HG02981 (cell line): ENCODE results near the gene PHACTR4.
"Not testable (repeated sequence)": the region's sequence is repeated elsewhere in the genome, so short reads cannot be mapped to it uniquely, and the experiment has no call there.

Source experiments
- ATAC-seq: cut with Tn5 transposase; IDR thresholded peaks from one replicate; pipeline ENCODE4 v1.9.1; 2021; ENCODE audit warnings: mild to moderate bottlenecking, moderate library complexity; ENCODE audit not compliant: unreplicated experiment

The PHACTR4 gene

DNA sequence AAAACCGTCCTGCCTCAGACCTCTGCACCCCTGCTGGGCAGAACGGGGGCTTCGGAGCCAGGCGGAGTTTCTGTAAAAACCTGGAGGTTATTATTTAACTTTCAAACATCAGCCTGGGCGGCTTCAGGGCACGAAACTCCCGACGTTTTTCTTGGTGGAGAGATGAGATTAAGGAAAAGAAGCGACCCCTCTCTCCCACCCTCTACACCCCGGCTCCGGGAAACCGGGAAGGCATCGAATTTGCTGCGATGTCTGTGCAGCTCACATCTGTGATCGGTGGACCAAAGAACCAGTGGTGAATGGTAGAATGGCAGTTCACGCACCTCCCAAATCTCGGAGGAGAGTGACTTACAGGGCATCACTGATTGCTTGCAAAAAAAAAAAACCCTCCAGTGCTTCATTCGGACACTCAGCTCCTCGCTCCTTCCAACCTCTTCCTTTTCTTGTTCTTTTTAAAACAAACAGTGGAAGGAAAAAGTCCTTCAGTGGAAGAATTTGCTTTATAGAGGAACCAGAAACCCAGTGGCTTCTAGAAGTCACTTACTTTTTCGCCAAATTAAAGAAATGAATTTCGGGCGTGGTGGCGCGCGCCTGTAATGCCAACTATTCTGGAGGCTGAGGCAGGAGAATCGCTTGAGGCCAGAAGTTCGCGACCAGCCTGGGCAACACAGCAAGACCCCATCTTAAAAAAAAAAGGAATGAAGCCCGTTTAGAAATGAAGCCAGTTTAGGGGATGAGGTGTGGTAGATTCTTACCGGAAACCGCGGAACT is 884 bp downstream of the PHACTR4 start:
- peak; percentile 22 for ATAC-seq

DNA sequence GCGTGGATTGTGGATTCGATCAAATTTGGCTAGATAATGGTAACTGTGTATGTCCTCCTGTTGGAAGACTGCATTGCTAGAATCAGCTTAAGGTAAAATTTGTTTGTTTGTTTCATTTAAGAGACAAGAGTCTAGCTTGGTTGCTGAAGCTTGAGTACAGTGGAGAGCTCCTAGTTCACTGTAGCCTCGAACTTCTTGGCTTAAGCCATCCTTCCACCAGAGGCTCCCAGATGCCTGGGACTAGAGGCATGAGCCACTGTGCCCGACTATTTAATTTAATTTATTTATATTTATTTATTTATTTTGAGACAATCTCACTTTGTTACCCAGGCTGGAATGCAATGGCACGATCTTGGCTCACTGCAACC is 1.5 kb downstream of the PHACTR4 start:
- ATAC-seq: no peak

DNA sequence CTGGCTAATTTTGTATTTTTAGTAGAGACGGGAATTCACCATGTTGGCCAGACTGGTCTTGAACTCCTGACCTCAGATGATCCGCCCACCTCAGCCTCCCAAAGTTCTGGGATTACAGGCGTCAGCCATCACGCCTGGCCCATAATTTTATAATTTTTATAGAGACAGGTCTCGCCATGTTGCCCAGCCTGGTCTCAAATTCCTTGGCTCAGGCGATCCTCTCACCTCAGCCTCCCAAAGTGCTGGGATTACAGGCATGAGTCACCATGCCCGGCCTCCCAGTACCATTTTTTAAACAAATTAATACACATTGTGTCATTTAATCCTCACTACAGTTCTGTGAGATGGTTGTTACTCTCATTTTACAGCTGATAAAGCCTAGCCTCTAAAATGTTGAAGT is 3.9 kb downstream of the PHACTR4 start:
- ATAC-seq: not testable (repeated sequence)

DNA sequence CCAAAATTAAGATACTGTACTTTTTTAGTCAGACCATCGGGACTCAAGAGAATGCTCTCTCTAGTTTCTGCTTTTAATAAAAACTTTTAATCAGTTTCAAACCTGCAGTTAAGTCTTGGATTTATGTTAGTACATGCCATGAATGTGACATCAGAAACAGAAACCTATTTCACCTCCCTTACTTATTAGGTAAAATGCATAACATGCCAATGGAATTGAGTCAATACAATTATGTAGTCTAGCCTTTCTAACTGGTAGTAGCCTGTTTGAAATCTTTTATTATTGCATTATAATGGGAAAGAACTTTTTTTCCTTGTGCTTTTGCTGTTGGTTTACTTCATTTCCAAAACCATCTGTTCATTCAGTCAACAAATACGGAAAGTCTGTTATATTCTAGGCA is 4.8 kb downstream of the PHACTR4 start:
- no peak for ATAC-seq

DNA sequence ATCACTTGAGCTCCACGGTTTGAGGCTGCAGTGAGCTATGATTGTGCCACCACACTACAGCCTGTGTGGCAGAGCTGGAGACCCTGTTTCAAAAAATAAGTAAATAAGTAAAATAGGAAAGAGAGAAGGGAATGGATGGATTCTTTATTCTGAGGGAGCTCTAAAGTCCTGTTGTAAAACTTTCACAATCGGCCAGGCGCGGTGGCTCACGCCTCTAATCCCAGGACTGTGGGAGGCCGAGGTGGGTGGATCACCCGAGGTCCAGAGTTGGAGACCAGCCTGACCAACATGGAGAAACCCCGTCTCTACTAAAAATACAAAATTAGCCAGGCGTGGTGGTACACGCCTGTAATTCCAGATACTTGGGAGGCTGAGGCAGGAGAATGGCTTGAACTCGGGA is 6.1 kb downstream of the PHACTR4 start:
- ATAC-seq: not testable (repeated sequence)

DNA sequence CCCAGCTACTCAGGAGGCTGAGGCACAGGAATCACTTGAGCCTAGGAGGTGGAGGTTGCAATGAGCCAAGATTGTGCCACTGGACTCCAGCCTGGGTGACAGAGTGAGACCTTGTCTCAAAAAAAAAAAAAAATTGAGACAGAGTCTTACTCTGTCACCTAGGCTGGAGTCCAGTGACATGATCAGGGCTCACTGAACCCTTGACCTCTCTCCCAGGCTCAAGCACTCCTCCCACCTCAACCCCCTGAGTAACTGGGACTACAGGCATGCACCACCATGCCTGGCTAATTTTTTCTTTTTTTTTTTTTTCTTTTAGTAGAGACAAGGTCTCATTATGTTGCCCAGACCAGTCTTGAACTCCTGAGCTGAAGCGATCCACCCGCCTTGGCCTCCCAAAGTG is 6.7 kb downstream of the PHACTR4 start:
- ATAC-seq: not testable (repeated sequence)

DNA sequence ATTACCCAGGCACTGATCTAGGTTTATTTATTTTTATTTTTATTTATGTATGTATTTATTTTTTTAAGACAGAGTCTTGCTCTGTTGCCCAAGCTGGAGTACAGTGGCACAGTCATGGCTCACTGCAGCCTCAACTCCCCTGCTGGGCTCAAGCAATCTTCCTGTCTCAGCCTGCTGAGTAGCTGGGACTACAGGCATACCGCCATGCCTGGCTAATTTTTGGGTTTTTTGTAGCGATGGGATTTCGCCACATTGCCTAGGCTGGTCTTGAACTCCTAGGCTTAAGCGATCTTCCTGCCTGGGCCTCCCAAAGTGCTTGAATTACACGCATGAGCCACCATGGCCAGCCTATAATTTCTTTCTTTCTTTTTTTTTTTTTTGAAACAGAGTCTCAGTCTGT is 9.4 kb downstream of the PHACTR4 start:
- ATAC-seq: no peak

DNA sequence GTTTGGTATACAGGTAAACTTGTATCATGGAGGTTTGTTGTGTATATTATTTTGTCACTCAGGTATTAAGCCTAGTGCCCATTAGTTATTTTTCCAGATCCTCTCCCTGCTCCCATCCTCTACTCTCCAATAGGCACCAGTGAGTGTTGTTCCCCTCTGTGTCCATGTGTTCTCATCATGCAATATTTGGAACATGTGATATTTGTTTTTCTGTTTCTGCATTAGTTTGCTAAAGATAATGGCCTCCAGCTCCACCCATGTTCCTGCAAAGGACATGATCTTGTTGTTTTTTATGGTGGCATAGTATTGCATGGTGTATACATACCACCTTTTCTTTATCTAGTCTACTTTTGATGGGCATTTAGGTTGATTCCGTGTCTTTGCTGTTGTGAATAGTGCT is 10.9 kb downstream of the PHACTR4 start:
- no peak for ATAC-seq

DNA sequence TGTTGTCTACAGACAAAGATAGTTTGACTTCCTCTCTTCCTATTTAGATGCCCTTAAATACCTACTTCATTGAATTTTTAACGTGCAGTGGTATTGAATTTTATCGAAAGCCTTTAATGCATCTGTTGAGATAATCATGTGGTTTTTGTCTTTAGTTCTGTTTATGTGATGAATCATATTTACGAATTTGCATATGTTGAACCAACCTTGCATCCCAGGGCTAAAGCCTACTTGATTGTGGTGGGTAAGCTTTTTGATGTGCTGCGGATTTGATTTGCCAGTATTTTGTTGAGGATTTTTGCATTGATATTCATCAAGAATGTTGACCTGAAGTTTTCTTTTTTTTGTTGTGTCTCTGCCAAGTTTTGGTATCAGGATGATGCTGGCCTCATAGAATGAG is 14.2 kb downstream of the PHACTR4 start:
- ATAC-seq: not testable (repeated sequence)

DNA sequence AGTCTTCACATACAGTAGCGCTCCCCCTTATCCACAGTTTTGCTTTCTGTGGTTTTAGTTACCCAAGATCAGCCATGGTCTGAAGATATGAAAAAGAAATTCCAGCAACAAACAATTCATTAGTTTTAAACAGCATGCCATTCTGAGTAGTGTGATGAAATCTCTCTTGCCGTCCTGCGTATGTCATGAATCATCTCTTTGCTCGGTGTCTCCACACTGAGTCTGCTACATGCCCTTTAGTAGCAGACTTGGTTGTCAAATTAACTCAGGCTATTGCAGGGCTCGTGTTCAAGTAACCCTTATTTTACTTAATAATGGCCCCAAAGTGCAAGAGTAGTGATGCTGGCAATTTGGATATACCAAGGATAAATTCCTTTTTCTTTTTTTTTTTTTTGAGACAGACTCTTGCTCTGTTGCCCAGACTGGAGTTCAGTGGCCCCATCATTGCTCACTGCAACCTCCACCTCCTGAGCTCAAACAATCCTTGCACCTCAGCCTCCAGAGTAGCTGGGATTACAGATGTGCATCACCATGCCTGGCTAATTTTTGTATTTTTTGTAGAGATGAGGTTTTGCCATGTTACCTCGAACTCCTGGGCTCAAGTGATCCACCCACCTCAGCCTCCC is 22.6 kb downstream of the PHACTR4 start:
- no peak for ATAC-seq

DNA sequence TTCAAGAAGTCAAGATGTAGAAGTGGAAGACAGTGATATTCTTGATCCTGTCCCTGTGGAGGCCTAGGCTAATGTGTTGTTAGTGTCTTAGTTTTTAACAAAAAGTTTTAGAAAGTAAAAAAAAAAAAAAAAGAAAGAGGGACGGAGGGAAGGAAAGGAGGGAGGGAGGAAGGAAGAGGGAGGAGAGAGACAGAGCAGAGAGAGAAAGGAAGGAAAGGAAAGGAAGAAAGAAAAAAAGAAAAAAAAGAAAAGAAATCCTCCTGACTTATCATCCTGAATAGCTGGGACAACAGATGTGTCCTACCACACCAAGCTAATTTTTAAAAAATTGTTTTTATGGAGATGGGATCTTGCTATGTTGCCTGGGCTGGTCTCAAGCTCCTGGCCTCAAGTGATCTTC is 24.6 kb downstream of the PHACTR4 start:
- no peak for ATAC-seq

DNA sequence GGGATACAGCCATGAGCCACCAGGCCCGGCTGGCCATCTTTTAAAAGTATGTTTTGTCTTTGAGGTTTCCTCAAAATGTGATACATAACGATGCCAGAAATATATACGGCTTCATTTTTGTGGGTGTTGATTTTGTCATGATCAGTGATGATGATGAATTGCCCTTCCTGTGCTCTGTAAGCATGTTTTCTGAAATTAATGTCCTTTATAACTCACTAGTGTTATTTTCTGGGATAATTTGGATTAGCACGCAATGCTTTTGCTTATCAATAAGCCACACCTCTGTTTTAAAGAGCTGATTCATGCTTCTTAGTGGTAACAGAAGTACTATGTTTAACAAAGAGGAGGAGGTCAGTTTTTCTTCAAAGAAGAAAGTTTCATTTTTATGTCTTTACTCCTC is 25.6 kb downstream of the PHACTR4 start:
- no peak for ATAC-seq

DNA sequence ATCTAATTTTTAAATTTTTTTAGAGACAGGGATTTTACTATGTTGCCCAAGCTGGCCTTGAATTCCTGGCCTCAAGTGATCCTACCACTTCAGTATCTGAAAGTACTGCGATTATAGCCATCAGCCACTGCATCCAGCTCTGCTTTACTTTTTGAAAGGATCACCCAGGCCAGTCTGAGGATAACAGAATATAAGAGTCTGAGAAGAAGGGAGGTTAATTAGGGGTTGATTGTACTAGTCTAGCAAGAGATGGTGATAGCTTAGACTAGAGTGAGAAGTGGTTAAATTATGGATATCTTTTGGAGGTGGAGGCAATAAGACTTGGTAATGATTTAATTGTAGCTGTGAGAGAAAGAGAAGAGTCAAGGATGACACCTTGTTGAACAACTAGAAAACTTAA is 32.2 kb downstream of the PHACTR4 start:
- no peak for ATAC-seq

DNA sequence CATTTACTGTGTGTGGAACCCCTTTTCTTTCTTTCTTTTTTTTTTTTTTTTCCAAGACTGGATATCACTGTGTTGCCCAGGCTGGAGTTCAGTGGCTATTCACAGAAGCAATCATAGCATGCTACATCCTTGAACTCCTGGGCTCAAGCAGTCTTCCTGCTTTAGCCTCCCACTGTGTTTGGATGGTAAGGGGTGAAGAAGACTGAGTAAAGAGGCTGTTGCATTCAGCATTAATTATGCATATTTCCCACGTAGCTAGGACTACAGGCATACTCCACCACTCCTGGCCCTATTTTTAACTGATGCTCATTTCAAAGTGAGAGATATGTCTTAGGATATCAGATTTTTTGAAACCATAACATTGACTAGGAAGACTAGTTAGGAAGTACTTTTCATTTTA is 39.5 kb downstream of the PHACTR4 start:
- no peak for ATAC-seq

DNA sequence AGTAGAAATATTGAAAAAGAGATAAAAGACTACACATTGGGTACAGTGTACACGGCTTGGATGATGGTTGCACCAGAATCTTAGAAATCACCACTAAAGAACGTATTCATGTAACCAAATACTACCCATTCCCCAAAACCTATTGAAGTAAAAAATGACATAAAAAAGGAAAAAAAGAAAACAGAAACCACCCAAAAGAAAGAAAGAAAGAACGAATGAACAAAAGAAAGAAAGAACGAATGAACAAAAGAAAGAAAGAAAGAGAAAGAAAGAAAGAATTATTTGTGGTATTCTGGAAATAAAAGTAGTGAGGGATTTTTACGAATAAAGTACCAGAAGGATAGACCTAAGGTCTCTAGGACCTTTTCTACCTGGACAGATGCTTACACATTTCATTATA is 42.1 kb downstream of the PHACTR4 start:
- ATAC-seq: no peak

DNA sequence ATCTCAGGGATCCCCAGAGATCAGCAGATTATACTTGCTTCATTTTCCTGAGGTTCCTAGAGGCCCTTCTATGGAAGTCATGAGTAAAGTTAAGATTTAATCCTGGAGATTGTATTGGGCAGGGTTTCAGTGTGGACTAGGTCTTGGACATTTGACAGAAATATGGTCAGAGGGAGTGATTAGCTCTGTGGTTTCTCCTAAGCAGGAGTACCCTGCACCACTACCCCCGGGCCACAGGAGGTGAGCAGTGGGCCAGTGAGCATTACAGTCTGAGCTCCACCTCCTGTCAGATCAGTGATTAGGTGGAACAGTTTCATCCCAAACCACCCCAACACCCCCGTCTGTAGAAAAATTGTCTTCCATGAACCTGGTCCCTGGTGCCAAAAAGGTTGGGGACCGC is 43.2 kb downstream of the PHACTR4 start:
- no peak for ATAC-seq

DNA sequence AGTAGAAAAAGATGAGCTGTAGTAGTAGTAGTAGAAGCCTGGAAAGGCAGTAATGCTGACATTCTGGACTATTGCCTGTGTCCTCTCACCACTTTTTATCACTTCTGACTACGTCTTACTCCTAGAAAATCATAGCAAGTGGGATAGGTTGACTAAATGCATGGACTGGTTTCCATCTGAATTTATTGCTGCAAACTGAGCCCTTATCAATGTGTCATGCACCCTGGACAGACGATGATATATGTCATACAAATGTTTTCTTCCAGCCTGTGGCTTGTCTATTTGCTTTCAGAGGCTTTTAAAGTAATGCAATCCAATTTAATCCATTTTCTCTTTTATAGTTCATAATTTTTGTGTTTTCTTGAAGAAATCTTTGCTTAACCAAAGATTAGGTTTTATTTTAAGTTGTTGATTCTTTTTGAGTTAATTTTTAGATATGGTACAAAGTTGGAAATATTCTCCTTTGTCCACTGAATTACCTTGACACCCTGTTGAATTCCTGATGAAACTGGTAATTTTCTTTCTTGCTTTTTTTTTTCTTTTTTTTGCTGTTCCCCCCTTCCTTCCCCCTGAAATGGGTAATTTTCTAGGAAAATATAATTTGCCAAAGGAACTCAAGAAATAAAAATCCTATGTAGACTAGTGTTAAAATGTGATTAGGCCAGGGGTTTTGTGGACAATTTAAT is 47.1 kb downstream of the PHACTR4 start:
- ATAC-seq: no peak

DNA sequence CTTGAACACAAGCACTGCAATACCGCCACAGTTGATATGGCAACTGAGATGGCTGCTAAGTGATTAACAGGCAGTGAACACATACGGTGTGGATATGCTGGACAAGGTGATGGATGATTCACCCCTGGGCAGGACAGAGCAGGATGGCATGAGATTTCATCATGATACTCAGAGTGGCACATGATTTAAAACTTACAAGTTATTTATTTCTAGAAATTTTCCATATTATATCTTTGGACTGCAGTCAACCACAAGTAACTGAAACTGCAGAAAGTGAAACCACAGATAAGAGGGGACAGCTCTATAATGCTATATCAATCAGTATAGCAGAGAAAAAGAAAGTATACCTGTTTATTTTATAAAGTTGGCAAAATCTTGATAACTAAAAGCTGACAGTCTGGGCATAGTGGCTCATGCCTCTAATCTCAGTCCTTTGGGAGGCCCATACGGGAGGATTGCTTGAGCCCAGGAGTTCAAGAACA is 47.9 kb downstream of the PHACTR4 start:
- ATAC-seq: no peak

DNA sequence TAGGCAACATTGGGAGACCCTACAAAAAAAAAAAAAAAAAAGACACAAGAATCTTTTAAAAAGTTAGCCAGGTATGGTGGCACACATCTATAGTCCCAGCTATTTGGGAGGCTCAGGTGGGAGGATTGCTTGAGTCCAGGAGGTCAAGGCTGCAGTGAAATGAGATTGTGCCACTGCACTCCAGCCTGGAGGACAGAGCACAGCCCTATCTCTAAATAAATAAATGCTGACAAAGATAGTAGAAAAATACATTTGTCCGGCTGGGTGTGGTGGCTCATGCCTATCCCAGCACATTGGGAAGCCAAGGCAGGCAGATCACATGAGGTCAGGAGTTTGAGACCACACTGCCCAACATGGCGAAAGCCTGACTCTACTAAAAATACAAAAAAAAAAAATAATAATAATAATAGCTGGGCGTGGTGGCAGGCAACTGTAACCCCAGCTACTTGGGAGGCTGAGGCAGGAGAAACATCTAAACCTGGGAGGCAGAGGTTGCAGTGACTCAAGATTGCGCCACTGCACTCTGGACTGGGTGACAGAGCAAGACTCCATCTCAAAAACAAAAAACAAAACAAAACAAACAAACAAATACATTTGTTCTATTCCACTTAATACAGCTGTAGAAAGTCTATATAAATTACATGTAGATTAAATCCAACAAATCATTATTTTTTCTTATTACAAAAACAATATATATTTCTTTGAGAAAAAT is 48.5 kb downstream of the PHACTR4 start:
- ATAC-seq: no peak

DNA sequence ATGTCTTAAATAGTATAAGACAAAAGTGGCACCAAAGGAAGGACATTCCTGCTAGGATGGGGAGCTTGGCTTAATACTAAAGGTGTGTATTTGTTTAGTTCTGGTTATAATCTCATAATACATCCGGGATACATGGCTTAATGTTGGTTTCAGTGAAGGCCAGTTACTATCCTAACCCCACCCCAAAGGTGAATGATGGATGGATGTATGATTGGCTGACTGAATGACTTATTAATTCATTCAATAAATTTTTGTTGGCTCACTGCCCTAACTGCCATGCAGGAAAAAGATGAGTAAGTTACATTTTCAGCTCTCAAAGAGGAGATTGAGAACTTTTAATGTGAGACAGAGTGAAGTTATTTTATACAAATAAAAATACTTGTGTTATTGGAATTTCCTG is 52.2 kb downstream of the PHACTR4 start:
- no peak for ATAC-seq

DNA sequence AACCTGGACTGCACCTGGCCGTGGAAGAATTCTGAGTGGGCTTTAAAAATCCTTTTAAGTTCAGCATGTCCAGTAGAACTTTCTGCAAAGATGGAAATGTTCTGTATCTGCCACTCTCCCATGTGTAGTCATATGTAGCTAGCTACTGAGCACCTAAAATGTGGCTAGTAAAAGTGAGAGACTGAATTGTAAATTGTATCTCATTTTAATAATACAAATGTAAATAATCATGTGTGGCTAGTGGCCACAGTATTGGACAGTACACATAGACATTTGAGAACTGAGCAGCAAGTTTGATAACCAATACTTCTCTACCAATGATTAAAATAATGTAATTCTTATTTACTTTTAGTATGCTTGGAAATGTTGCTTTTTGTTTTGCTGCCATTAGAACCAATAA is 57.3 kb downstream of the PHACTR4 start:
- ATAC-seq: no peak
